Measurements from ENCODE around the gene PSME3.
"Not testable (repeated sequence)": the region's sequence is repeated elsewhere in the genome, so short reads cannot be mapped to it uniquely, and the experiment has no call there.

Gene PSME3

GRCh38 chr17:42873315-42873714, 40.1 kb downstream of the PSME3 start:
- Histone ChIP-seq H3K27ac (no peak overlapping the region), H3K9me3 (ENCODE audit: low read depth, low read length) (no peaks in the 10 kb centered on the region), H3K9ac (ENCODE audit: insufficient read length) (no peak overlapping the region), H3K36me3 (ENCODE audit: insufficient read depth, low read length) (no peaks in the 10 kb centered on the region), H3K4me3 (no peak overlapping the region)
- TF ChIP-seq FOXP2 (optimal IDR thresholded peaks at IDR 0.05; ENCODE audit: control extremely low read depth, extremely low read length, insufficient read depth) (no peak), EZH2 (IDR thresholded peaks at IDR 0.05) (no peak), POLR2AphosphoS5 (IDR thresholded peaks at IDR 0.05; ENCODE audit: borderline replicate concordance, low read depth, low read length) (no peak)
- DNase-seq (ENCODE audit: low read depth, low spot score) = no peak

DNA sequence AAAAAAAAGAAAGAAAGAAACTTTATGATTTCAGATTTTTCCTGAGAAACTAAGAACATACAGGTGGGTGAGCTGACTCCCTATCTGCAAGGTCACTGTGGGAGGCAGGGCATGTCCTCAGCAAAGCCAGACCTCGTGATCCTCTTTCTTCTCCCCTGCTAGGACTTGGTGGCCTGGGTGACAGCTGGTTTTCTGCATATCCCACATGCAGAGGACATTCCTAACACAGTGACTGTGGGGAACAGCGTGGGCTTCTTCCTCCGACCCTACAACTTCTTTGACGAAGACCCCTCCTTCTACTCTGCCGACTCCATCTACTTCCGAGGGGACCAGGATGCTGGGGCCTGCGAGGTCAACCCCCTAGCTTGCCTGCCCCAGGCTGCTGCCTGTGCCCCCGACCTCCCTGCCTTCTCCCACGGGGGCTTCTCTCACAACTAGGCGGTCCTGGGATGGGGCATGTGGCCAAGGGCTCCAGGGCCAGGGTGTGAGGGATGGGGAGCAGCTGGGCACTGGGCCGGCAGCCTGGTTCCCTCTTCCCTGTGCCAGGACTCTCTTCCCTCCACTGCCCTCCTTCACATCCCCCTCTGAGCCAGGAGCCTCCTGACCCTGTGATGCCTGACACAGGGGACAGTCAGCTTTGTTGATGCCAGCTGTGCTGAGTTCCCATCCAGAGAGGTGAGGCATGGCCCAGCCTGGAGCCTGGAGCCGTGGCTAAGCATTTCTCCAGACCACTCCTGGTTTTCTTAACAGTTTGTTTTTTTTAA, 40.9 kb downstream of the PSME3 start:
- H3K9me3 ChIP-seq (ENCODE audit: low read depth, low read length); H3K9ac ChIP-seq (ENCODE audit: insufficient read length); H3K27ac ChIP-seq; H3K4me3 ChIP-seq; H3K36me3 ChIP-seq (ENCODE audit: insufficient read depth, low read length); DNase-seq (ENCODE audit: low read depth, low spot score): not testable (repeated sequence)

DNA sequence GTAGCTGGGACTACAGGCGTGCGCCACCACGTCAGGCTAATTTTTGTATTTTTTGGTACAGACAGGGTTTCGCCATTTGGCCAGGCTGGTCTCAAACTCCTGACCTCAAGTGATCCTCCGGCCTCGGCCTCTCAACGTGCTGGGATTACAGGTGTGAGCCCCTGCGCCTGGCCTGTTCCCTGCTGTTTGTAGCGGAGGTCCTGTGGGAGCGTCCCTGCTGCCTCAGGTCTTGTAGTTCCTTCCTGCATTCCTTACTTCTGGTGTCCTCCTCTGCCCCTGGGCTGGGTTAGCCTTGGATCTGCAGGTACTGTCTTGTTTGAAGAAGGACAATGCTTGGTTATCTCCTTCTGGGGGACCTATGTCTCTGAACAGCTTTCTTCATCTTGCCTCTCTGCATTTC, 43.8 kb downstream of the PSME3 start:
- TF ChIP-seq EZH2 (IDR thresholded peaks at IDR 0.05) (no peak), FOXP2 (optimal IDR thresholded peaks at IDR 0.05; ENCODE audit: control extremely low read depth, extremely low read length, insufficient read depth) (no peak), POLR2AphosphoS5 (IDR thresholded peaks at IDR 0.05; ENCODE audit: borderline replicate concordance, low read depth, low read length) (no peak)
- H3K36me3 ChIP-seq (ENCODE audit: insufficient read depth, low read length) = no peaks in the 10 kb centered on the region
- no peak for DNase-seq (ENCODE audit: low read depth, low spot score)
- no peaks in the 10 kb centered on the region for H3K9me3 ChIP-seq (ENCODE audit: low read depth, low read length)
- H3K27ac ChIP-seq = no peak overlapping the region
- no peak overlapping the region for H3K9ac ChIP-seq (ENCODE audit: insufficient read length)
- no peak overlapping the region for H3K4me3 ChIP-seq

DNA sequence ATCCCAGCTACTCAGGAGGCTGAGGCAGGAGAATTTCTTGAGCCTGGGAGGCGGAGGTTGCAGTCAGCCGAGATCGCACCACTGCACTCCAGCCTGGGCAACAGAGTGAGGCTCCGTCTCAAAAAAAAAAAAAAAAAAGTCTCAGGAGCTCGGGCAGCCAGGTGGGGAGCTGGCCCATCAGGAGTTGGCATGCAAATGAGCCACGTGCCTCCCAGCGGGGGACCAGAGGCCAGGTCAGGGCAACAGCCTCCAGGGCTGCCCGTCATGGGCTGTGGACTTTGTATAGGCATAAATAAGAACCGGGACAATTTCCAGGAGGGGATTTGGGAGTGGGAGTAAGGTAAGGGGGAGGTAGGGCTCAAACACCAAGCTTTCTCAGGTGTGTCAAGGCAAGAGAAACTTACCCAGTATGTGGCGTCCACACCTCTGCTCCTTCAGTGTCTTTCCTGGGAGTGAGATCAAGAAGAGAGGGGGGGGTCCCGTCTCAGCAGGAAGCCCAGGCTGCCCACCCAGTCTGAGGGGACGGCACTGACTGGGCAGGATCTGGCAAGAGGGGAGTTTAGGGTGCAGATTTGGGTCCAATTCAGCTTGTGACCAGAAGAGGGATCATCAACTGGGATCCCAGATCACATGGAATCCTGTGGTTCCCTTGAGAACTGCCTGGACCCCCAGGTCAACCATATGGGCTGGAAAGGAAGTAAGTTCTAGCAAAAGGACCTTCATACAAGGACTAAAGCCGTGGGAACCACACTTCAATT, 45.1 kb downstream of the PSME3 start:
- no peaks in the 10 kb centered on the region for H3K9me3 ChIP-seq (ENCODE audit: low read depth, low read length)
- no peak for DNase-seq (ENCODE audit: low read depth, low spot score)
- H3K4me3 ChIP-seq = no peak overlapping the region
- no peak overlapping the region for H3K27ac ChIP-seq
- no peaks in the 10 kb centered on the region for H3K36me3 ChIP-seq (ENCODE audit: insufficient read depth, low read length)
- no peak overlapping the region for H3K9ac ChIP-seq (ENCODE audit: insufficient read length)
- TF ChIP-seq POLR2AphosphoS5 (IDR thresholded peaks at IDR 0.05; ENCODE audit: borderline replicate concordance, low read depth, low read length) = no peak
- no peak for TF ChIP-seq FOXP2 (optimal IDR thresholded peaks at IDR 0.05; ENCODE audit: control extremely low read depth, extremely low read length, insufficient read depth)
- no peak for TF ChIP-seq EZH2 (IDR thresholded peaks at IDR 0.05)

DNA sequence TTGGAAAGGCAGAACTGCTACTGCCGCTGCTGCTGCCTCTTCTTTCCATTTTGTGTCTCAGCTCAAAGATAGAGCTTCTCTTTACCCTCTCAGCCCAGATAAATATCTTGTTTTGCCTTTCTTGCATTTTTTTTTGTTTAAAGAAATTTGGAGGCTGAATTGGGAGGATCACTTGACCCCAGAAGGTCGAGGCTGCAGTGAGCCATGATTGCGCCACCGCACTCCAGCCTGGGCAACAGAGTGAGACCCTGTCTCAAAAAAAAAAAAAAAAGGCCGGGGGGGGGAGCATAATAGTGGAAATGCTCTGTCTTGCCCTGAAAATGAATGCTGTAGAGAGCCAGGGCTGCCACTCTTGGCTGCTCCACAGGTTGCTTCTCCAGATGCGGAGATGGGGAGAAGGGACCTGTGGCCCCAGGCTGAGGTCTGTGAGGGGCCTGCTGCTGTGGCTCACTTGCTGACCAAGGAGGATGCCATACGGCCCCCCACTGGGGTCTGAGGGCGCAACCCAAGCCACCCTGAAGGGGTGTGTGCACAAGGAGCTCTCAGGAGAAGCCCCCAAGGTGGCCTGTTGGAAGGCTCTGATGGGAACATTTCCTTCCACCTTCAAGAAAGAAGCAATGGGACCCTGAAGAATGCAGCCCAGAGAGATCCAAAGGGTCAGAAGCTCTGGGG, 45.9 kb downstream of the PSME3 start:
- H3K4me3 ChIP-seq = no peak overlapping the region
- no peaks in the 10 kb centered on the region for H3K36me3 ChIP-seq (ENCODE audit: insufficient read depth, low read length)
- DNase-seq (ENCODE audit: low read depth, low spot score) = no peak
- TF ChIP-seq FOXP2 (optimal IDR thresholded peaks at IDR 0.05; ENCODE audit: control extremely low read depth, extremely low read length, insufficient read depth) (no peak), EZH2 (IDR thresholded peaks at IDR 0.05) (no peak), POLR2AphosphoS5 (IDR thresholded peaks at IDR 0.05; ENCODE audit: borderline replicate concordance, low read depth, low read length) (no peak)
- no peak overlapping the region for H3K27ac ChIP-seq
- H3K9me3 ChIP-seq (ENCODE audit: low read depth, low read length) = no peaks in the 10 kb centered on the region
- no peak overlapping the region for H3K9ac ChIP-seq (ENCODE audit: insufficient read length)

DNA sequence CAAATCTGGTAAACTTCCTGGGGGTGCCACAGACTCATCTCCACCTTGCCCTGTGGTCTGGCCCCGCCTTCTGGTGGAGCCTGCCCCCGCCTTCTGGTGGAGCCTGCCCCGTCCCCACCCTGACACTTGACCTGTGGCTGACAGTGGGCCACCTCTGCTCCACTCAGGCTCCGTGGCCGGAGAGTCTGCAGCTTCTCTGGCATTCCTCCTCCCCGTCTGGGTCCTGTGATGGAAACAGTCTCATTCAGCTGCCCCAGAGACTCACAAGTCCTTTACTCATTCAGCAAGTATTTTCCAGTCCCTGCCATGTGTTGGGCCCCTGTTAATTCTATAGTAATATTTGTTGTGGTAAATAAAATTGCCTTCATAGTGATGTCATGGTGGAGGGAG, 46.4 kb downstream of the PSME3 start:
- TF ChIP-seq FOXP2 (optimal IDR thresholded peaks at IDR 0.05; ENCODE audit: control extremely low read depth, extremely low read length, insufficient read depth) (no peak), EZH2 (IDR thresholded peaks at IDR 0.05) (no peak), POLR2AphosphoS5 (IDR thresholded peaks at IDR 0.05; ENCODE audit: borderline replicate concordance, low read depth, low read length) (no peak)
- no peak overlapping the region for H3K9ac ChIP-seq (ENCODE audit: insufficient read length)
- no peaks in the 10 kb centered on the region for H3K36me3 ChIP-seq (ENCODE audit: insufficient read depth, low read length)
- H3K9me3 ChIP-seq (ENCODE audit: low read depth, low read length) = no peaks in the 10 kb centered on the region
- H3K27ac ChIP-seq = no peak overlapping the region
- no peak for DNase-seq (ENCODE audit: low read depth, low spot score)
- no peak overlapping the region for H3K4me3 ChIP-seq

- Histone ChIP-seq H3K9me3 (ENCODE audit: low read depth, low read length) (no peaks in the 10 kb centered on the region), H3K27ac (no peak overlapping the region), H3K36me3 (ENCODE audit: insufficient read depth, low read length) (no peaks in the 10 kb centered on the region), H3K9ac (ENCODE audit: insufficient read length) (no peak overlapping the region), H3K4me3 (no peak overlapping the region)
- no peak for TF ChIP-seq FOXP2 (optimal IDR thresholded peaks at IDR 0.05; ENCODE audit: control extremely low read depth, extremely low read length, insufficient read depth)
- no peak for TF ChIP-seq EZH2 (IDR thresholded peaks at IDR 0.05)
- TF ChIP-seq POLR2AphosphoS5 (IDR thresholded peaks at IDR 0.05; ENCODE audit: borderline replicate concordance, low read depth, low read length) = no peak
- no peak for DNase-seq (ENCODE audit: low read depth, low spot score)
These were observed 47.6 kb downstream of the PSME3 start for GRCh38 chr17:42880776-42881310.

DNA sequence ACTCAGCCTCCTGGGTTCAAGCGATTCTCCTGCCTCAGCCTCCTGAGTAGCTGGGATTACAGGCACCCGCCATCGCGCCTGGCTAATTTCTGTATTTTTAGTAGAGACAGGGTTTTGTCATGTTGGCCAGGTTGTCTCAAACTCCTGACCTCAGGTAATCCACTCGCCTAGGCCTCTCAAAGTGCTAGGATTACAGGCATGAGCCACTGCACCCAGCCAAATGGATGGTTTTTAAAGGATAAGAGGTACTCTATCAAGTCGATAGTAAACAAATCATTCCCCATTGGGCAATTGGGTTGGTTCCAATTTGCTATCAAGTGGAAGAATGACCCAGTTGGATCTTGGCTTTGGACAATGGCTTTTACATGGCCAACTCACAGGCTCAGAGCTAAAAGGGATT, 48.5 kb downstream of the PSME3 start:
- H3K9me3 ChIP-seq (ENCODE audit: low read depth, low read length); H3K36me3 ChIP-seq (ENCODE audit: insufficient read depth, low read length); H3K9ac ChIP-seq (ENCODE audit: insufficient read length); H3K27ac ChIP-seq; DNase-seq (ENCODE audit: low read depth, low spot score); H3K4me3 ChIP-seq: not testable (repeated sequence)
